Astrocyte (in vitro differentiated cells and primary cell): ENCODE measurements around the gene FOXD4L1.
"Not testable (repeated sequence)": the region's sequence is repeated elsewhere in the genome, so short reads cannot be mapped to it uniquely, and the experiment has no call there.

Experiments used
- EZH2 ChIP-seq: IDR thresholded peaks from 2 replicates; pipeline ENCODE4 v1.6.1; 2012; ENCODE audit warnings: mild to moderate bottlenecking, low read length, inconsistent platforms; ENCODE audit not compliant: insufficient read depth
- TF ChIP-seq, protein P1 (sequence below): IDR thresholded peaks from 2 replicates; pipeline ENCODE4 v1.5.1; 2011; ENCODE audit warnings: low read depth, mild to moderate bottlenecking, inconsistent platforms, low read length, moderate library complexity; ENCODE audit not compliant: insufficient read depth

DNA sequence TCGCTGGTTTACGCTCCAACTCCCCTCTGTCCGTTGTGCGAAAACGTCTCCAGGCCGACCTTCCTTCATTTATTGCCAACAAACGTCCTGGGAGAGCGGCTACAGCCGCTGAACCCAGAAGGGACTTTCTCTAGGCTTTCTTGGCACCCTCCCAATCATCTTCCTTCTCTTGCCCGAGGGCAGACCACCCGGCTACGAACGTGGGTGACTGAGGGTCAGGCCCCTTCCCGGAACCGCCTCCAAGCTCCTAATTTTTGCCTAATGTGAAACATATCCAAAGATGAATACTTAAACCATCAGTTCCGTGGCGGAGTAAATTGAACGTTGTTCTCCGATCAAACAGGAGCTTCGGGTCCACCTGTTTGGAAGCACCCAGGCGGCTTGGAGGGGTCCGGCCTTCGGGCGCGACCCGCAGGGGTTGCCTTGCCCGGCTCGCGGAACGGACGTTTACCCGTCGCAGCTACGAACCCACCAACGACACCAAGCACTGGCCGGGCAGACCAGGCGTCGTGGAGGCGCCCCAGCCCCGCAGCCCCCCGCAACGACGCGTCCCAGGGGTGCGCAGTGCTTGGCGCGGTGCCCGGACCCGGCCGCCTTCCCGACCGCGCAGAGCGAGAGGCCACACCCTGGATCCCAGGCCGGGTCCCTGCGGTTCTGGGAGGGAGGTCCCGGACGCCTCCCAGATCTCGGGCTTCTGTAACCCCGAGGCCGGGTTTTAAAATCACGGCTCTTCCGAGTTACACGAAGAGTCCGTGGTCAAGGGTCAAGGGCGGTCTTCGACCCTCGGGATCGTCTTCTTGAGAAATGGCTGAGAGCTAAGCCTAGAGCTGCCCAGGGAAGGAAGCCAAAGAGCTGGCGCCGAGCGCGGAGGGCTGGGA, 4.0 kb downstream of the FOXD4L1 start:
- TF ChIP-seq, protein P1, sequence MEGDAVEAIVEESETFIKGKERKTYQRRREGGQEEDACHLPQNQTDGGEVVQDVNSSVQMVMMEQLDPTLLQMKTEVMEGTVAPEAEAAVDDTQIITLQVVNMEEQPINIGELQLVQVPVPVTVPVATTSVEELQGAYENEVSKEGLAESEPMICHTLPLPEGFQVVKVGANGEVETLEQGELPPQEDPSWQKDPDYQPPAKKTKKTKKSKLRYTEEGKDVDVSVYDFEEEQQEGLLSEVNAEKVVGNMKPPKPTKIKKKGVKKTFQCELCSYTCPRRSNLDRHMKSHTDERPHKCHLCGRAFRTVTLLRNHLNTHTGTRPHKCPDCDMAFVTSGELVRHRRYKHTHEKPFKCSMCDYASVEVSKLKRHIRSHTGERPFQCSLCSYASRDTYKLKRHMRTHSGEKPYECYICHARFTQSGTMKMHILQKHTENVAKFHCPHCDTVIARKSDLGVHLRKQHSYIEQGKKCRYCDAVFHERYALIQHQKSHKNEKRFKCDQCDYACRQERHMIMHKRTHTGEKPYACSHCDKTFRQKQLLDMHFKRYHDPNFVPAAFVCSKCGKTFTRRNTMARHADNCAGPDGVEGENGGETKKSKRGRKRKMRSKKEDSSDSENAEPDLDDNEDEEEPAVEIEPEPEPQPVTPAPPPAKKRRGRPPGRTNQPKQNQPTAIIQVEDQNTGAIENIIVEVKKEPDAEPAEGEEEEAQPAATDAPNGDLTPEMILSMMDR: not testable (repeated sequence)
- TF ChIP-seq EZH2: not testable (repeated sequence)
